Activated naive CD4-positive, alpha-beta T cell treated with anti-CD3 and anti-CD28 coated beads, Interleukin-2, amount 50 U/mL, for 72 hours (primary cell): ENCODE results near the gene CDH3. TPM values are rescaled to one million over a fixed set of nuclear protein-coding genes. Genes with fewer than 3 reads are reported as not detected.

Source experiments
- ATAC-seq, 2 donors: fragments of 150-1000 bp; cut with Tn5 transposase; 2 replicates each; pipeline ENCODE4 v1.10.0; 2021; ENCODE audit warnings: mild to moderate bottlenecking in 2 of 2, moderate library complexity in 2 of 2
- DNase-seq, 2 donors: peaks; one replicate each; pipeline ENCODE4 v3.0.0; 2021 to 2022; ENCODE audit warnings: low spot score in 2 of 2
- H3K27ac Mint-ChIP-seq, 2 donors: one replicate each; pipeline ENCODE4 v1.8.0; 2022; ENCODE audit warnings: mild to moderate bottlenecking in 2 of 2, mixed read lengths in 2 of 2
- H3K36me3 Mint-ChIP-seq, 2 donors: one replicate each; pipeline ENCODE4 v1.8.0; 2022; ENCODE audit warnings: mixed read lengths in 2 of 2
- H3K9me3 Mint-ChIP-seq, 2 donors: one replicate each; pipeline ENCODE4 v1.8.0; 2022; ENCODE audit warnings: mixed read lengths in 2 of 2
- total RNA-seq, 2 donors: library from RNA; stranded (reverse); gene quantifications; one replicate each; pipeline ENCODE4 v1.2.3, GENCODE V29; 2022

CDH3 gene
- total RNA-seq, 2 donors from 2014 or later = 1.0 to 18.6 TPM

- H3K9me3 Mint-ChIP-seq = no peaks in the 10 kb centered on the region
- H3K36me3 Mint-ChIP-seq = no peaks in the 10 kb centered on the region
- ATAC-seq (no peak), DNase-seq (no peak)
- H3K27ac Mint-ChIP-seq = no peak overlapping the region
Observed at GRCh38 chr16:68643847-68644246, 1.3 kb upstream of the CDH3 start.

GRCh38 chr16:68644296-68644695, 814 bp upstream of the CDH3 start:
- DNase-seq (no peak), ATAC-seq (peak in 1 of 2 donors; percentile 4)
- Mint-ChIP-seq H3K27ac (no peak overlapping the region), H3K36me3 (no peaks in the 10 kb centered on the region), H3K9me3 (no peaks in the 10 kb centered on the region)

GRCh38 chr16:68645494-68646388, 631 bp downstream of the CDH3 start:
- ATAC-seq = peak; percentile 20 to 48

GRCh38 chr16:68646953-68647659, 2.0 kb downstream of the CDH3 start:
- DNase-seq (no peak), ATAC-seq (peak; percentile 29 to 40)
- H3K36me3 Mint-ChIP-seq = no peaks in the 10 kb centered on the region
- no peaks in the 10 kb centered on the region for H3K9me3 Mint-ChIP-seq
- H3K27ac Mint-ChIP-seq = no peak overlapping the region

More at GRCh38 chr16:68645494-68646388, 631 bp downstream of the CDH3 start:
- Mint-ChIP-seq H3K36me3 (no peaks in the 10 kb centered on the region), H3K9me3 (no peaks in the 10 kb centered on the region), H3K27ac (no peak overlapping the region)
- no peak for DNase-seq

- DNase-seq (no peak), ATAC-seq (no peak)
- Mint-ChIP-seq H3K9me3 (no peaks in the 10 kb centered on the region), H3K27ac (no peak overlapping the region), H3K36me3 (no peaks in the 10 kb centered on the region)
Observed at GRCh38 chr16:68651136-68651535, 6.0 kb downstream of the CDH3 start.

GRCh38 chr16:68652659-68653058, 7.5 kb downstream of the CDH3 start:
- no peak for DNase-seq
- Mint-ChIP-seq H3K36me3 (no peaks in the 10 kb centered on the region), H3K9me3 (no peaks in the 10 kb centered on the region), H3K27ac (no peak overlapping the region)
- no peak for ATAC-seq

- Mint-ChIP-seq H3K9me3 (no peaks in the 10 kb centered on the region), H3K36me3 (no peaks in the 10 kb centered on the region)
Observed at GRCh38 chr16:68655806-68656205, 10.7 kb downstream of the CDH3 start.

GRCh38 chr16:68656751-68657150, 11.6 kb downstream of the CDH3 start:
- Mint-ChIP-seq H3K27ac (no peak overlapping the region), H3K36me3 (no peaks in the 10 kb centered on the region), H3K9me3 (no peaks in the 10 kb centered on the region)
- ATAC-seq = no peak
- DNase-seq = no peak

More at GRCh38 chr16:68655806-68656205, 10.7 kb downstream of the CDH3 start:
- no peak overlapping the region for H3K27ac Mint-ChIP-seq
- no peak for ATAC-seq
- no peak for DNase-seq

- Mint-ChIP-seq H3K9me3 (no peaks in the 10 kb centered on the region), H3K27ac (no peak overlapping the region)
Observed at GRCh38 chr16:68658341-68658973, 13.3 kb downstream of the CDH3 start.

GRCh38 chr16:68658974-68659360, 13.9 kb downstream of the CDH3 start:
- Mint-ChIP-seq H3K27ac (no peak overlapping the region), H3K9me3 (no peaks in the 10 kb centered on the region), H3K36me3 (no peaks in the 10 kb centered on the region)
- ATAC-seq = no peak
- DNase-seq = no peak

More at GRCh38 chr16:68658341-68658973, 13.3 kb downstream of the CDH3 start:
- ATAC-seq = no peak
- H3K36me3 Mint-ChIP-seq = no peaks in the 10 kb centered on the region
- DNase-seq = no peak

GRCh38 chr16:68659412-68660358, 14.6 kb downstream of the CDH3 start:
- Mint-ChIP-seq H3K27ac (no peak overlapping the region), H3K36me3 (no peaks in the 10 kb centered on the region), H3K9me3 (no peaks in the 10 kb centered on the region)
- peak in 1 of 2 donors; percentile 8 for ATAC-seq
- DNase-seq = no peak

- Mint-ChIP-seq H3K27ac (peak overlapping the region in 1 of 2 donors; percentile 6), H3K36me3 (no peaks in the 10 kb centered on the region), H3K9me3 (no peaks in the 10 kb centered on the region)
- peak in 1 of 2 donors; percentile 93 for ATAC-seq
- no peak for DNase-seq
Observed at GRCh38 chr16:68660359-68660795, 15.3 kb downstream of the CDH3 start.

GRCh38 chr16:68662035-68662434, 16.9 kb downstream of the CDH3 start:
- DNase-seq (no peak), ATAC-seq (no peak)
- no peaks in the 10 kb centered on the region for H3K9me3 Mint-ChIP-seq
- no peaks in the 10 kb centered on the region for H3K36me3 Mint-ChIP-seq
- no peak overlapping the region for H3K27ac Mint-ChIP-seq

GRCh38 chr16:68664297-68664696, 19.2 kb downstream of the CDH3 start:
- H3K9me3 Mint-ChIP-seq = no peaks in the 10 kb centered on the region
- DNase-seq (no peak), ATAC-seq (no peak)
- no peaks in the 10 kb centered on the region for H3K36me3 Mint-ChIP-seq
- H3K27ac Mint-ChIP-seq = no peak overlapping the region

GRCh38 chr16:68665501-68665900, 20.4 kb downstream of the CDH3 start:
- Mint-ChIP-seq H3K27ac (no peak overlapping the region), H3K9me3 (no peaks in the 10 kb centered on the region), H3K36me3 (no peaks in the 10 kb centered on the region)
- ATAC-seq = no peak
- no peak for DNase-seq

GRCh38 chr16:68668266-68668665, 23.2 kb downstream of the CDH3 start:
- DNase-seq = peak in 1 of 2 donors; percentile 38
- Mint-ChIP-seq H3K36me3 (peaks cover 0 to 4% of the 10 kb centered on the region in 2 donors), H3K27ac (peak overlapping the region; percentile 61 to 88), H3K9me3 (no peaks in the 10 kb centered on the region)
- ATAC-seq = peak; percentile 98 to 99
